GM12873 (cell line): ENCODE measurements around the gene ANO1.
A peak's percentile ranks its signal among the peaks of the same experiment; 100 is the strongest.

ENCODE experiments used
- TF ChIP-seq, protein P1 (sequence below): IDR thresholded peaks from 2 replicates; pipeline ENCODE4 v1.5.1; 2012; ENCODE audit warnings: low read depth, mild to moderate bottlenecking, moderate library complexity, low read length, control low read depth; ENCODE audit not compliant: insufficient read depth; ENCODE audit errors: missing control alignments

Gene ANO1

DNA sequence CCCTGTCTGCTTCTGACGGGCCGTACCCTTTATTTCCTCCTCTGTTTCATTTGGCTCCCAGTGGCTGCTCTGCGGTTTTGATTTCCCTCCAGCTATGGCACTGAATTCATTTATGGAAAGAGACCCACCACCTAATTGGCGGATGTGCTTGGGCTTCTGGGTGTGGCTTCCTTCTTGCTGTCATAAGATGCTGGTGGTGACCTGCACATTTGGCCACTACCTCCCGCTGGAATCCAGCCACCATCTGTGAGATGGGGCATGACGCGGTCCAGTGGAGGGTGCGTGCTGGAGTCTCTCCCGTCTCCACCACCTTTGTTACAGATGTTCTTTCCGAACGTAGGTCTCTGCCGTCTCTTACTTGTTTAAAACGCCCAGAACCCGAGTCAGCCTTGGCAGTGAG lies 77.3 kb downstream of the ANO1 start:
- TF ChIP-seq, protein P1, sequence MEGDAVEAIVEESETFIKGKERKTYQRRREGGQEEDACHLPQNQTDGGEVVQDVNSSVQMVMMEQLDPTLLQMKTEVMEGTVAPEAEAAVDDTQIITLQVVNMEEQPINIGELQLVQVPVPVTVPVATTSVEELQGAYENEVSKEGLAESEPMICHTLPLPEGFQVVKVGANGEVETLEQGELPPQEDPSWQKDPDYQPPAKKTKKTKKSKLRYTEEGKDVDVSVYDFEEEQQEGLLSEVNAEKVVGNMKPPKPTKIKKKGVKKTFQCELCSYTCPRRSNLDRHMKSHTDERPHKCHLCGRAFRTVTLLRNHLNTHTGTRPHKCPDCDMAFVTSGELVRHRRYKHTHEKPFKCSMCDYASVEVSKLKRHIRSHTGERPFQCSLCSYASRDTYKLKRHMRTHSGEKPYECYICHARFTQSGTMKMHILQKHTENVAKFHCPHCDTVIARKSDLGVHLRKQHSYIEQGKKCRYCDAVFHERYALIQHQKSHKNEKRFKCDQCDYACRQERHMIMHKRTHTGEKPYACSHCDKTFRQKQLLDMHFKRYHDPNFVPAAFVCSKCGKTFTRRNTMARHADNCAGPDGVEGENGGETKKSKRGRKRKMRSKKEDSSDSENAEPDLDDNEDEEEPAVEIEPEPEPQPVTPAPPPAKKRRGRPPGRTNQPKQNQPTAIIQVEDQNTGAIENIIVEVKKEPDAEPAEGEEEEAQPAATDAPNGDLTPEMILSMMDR = no peak

DNA sequence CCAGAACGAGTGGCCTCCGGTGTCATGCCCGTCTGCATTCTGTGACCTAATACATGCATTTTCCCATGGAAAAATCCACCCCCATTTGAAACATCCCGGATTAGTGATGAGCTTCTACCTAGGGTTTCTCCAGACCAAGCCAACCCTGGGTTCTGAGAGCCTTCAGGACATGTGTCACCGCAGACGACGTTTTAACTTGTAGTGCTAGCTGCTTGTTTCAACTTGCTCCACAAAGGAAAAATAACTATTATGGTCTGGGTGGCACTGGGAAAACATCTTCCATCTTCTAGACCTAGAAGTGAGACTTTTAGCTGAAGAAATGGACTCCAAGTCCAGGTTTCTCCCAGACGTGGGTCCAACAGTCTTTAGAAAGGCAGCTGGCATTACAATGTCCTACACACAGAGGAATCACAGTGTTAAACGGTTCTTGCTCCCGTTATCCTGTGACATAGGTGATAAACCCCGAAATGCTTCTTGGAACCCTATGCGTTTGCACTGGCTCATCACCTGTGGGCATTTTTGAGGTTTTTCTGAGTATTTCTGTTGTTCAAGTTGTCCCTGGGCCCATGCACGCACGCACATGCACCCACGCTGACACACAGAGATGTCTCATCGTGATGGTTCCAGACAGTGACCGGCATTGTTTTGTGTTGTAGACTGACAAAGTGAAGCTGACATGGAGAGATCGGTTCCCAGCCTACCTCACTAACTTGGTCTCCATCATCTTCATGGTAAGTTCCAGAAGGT lies 78.3 kb downstream of the ANO1 start:
- TF ChIP-seq, protein P1 = no peak

DNA sequence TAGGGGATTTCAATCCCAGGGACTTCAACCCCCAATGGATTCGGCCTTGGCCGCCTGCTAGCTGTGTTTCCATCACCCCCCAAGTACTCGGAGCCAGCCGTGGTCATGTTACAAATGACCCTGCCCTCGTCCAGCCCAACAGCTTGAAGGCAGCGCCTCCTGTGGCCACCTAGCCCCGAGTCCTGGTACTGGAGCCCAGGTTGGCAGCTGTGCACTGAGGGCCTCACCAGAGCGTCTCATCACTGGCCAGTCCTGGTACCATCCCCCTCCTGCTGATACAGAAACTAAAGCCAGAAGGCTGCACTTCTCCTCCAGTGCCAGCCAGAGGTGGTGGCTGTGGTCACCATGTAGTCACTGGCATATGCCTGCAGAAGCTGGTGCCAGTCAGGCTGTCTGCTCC lies 80.1 kb downstream of the ANO1 start:
- TF ChIP-seq, protein P1 = peak; percentile 48

DNA sequence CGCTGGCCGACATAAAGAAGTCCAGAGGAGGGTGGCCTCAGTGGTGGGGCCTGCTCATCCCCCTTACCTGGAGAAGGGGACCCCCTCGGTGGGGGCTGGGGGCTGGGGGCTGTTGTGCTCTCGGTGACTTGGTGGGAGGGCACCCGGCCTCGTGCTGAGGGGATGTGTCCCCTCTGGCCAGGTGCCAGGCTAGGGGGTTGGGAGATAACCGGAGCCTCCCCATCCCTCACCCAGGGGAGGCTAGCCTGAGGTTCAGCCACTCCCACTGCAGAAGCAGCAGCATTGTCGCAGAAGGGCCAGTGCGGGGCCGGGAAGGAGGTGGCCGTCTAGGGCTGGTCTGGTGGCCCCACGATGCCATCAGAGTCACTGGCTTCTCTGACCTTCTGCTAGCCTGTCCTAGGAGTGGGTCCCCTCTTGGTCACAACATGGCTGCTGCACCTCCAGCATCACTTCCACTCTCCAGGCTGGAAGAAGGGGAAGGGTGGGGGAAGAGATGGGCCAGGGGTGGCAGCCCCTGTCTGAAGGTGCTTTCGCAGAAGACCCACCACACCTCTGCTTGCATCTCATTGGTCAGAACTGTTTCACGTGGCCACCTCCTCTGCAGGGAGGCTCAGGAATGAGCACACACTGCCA lies 80.8 kb downstream of the ANO1 start:
- TF ChIP-seq, protein P1 = no peak

DNA sequence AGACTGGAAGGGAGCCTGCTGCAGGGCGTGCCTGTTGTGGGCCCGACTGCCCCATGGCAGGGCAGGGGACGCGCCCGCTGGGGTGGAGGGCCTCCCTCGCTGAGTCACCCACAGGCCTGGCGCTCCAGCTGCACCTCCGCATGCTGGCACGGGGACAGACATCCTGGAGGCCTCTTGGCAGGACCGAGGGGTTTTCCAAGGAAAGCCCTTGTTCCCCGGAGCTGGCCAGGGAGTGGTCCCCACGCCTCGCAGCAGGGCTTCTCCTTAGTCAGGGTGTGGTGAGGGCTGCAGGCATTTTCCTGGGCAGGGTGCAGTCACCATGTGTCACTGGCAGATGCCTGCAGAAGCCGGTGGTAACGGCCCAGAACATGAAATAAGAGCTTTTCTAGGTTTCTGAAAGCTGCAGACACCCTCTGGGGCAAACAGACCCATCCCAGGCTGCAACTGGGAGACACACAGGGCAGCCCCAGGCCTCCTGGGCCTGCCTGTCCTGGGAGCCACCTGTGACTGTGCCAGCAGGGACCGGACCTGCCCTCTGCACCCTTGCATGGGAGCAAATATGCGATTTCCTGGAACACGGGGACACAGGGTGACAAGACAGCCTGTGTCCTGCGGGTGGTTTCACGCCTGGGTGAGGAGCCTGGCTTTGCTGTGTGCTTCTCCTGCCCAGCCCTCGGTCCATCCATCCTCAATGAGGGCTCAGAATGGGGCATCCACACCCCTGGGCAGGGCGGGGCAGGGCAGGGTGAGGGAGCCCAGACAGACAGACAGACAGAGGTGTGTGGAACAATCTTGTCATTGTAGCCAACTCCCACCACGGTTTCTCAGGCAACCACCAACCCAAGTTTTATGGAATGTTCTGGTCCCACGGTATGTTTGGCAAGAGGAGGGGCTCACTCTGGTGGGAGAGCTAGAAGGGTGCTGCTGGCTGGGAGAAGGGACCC lies 81.8 kb downstream of the ANO1 start:
- TF ChIP-seq, protein P1 = no peak

DNA sequence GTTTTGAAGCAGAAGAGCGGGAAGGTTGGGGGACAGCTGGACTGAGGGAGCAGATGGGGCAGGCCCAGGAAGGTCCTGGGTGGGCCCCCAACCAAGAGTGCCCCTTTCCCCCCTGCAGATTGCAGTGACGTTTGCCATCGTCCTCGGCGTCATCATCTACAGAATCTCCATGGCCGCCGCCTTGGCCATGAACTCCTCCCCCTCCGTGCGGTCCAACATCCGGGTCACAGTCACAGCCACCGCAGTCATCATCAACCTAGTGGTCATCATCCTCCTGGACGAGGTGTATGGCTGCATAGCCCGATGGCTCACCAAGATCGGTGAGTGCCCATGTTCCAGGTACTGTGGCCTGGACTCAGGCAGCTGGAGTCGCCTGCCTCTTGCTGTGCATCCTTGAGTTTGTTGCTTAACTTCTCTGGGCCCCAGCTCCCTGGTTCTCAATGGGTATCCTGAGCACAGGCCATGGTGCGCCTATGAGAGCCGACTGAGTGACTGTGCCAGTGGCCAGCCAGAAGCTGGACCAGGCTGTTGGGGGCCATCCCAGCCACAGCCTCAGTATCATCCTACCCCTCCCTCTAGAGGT lies 83.0 kb downstream of the ANO1 start:
- TF ChIP-seq, protein P1 = no peak
